Stimulated activated CD8-positive, alpha-beta memory T cell treated with anti-CD3 and anti-CD28 coated beads, Interleukin-15, amount 100 ng/mL, for 48 hours (primary cell): ENCODE data around the gene MED9.

Experiments
- DNase-seq, 2 donors: peaks; one replicate each; pipeline ENCODE4 v3.0.0-alpha.2; 2020; ENCODE audit warnings: low read depth in 2 of 2

The MED9 gene

GRCh38 chr17:17491031-17491471 is 14.3 kb downstream of the MED9 start:
- DNase-seq: no peak

- no peak for DNase-seq
These were observed 14.8 kb downstream of the MED9 start for GRCh38 chr17:17491546-17491988.

- DNase-seq: no peak
These were observed 15.3 kb downstream of the MED9 start for GRCh38 chr17:17492085-17492484.

- no peak for DNase-seq
These were observed 15.8 kb downstream of the MED9 start for GRCh38 chr17:17492571-17492970.

- DNase-seq: no peak
These were observed 16.6 kb downstream of the MED9 start for GRCh38 chr17:17493249-17493985.

GRCh38 chr17:17493986-17494466 is 17.2 kb downstream of the MED9 start:
- no peak for DNase-seq

GRCh38 chr17:17494499-17494869 is 17.7 kb downstream of the MED9 start:
- DNase-seq: no peak

- DNase-seq: no peak
These were observed 18.2 kb downstream of the MED9 start for GRCh38 chr17:17494870-17495535.

GRCh38 chr17:17495536-17496188 is 18.9 kb downstream of the MED9 start:
- DNase-seq: no peak

GRCh38 chr17:17496189-17497064 is 19.6 kb downstream of the MED9 start, which contains the start of gene RASD1:
TSS of gene RASD1 (minus strand) at chr17:17496395. CDS start at chr17:17496181, 214 bp downstream.
- DNase-seq: peak; percentile 74 to 78

- DNase-seq: no peak
These were observed 20.5 kb downstream of the MED9 start for GRCh38 chr17:17497065-17497844.

- no peak for DNase-seq
These were observed 21.2 kb downstream of the MED9 start for GRCh38 chr17:17497845-17498520.

- no peak for DNase-seq
These were observed 22.0 kb downstream of the MED9 start for GRCh38 chr17:17498606-17499301.

- no peak for DNase-seq
These were observed 22.8 kb downstream of the MED9 start for GRCh38 chr17:17499402-17500145.

GRCh38 chr17:17500999-17501605 is 24.3 kb downstream of the MED9 start:
- no peak for DNase-seq

- no peak for DNase-seq
These were observed 26.2 kb downstream of the MED9 start for GRCh38 chr17:17502741-17503565.

GRCh38 chr17:17503566-17504130 is 26.8 kb downstream of the MED9 start:
- DNase-seq: no peak
